GM23338 (cell line): ENCODE data around the gene TRHDE. TPM values are rescaled to one million over a fixed set of nuclear protein-coding genes. Genes with fewer than 3 reads are reported as not detected.

Experiments
- ATAC-seq: fragments of 200-7000 bp; cut with Tn5 transposase; 3 replicates; pipeline ENCODE4 v1.9.1; 2020
- DNase-seq: peaks from one replicate; pipeline ENCODE4 v3.0.0-alpha.2; 2015; ENCODE audit warnings: low spot score
- H2AFZ ChIP-seq: fragments of 200-600 bp; sonication (generic); 2 replicates; pipeline ENCODE4 v1.8.0; 2016; ENCODE audit warnings: antibody characterized with exemption, mild to moderate bottlenecking, moderate library complexity
- H3F3A ChIP-seq: fragments of 200-600 bp; sonication (generic); replicated peaks from 2 replicates; pipeline ENCODE4 v1.8.0; 2017; ENCODE audit warnings: antibody characterized with exemption, mixed run types, low read depth
- H3K27ac ChIP-seq: fragments of 200-600 bp; sonication (generic); 2 replicates; pipeline ENCODE4 v1.6.1; 2016; ENCODE audit warnings: low read depth
- H3K27me3 ChIP-seq: fragments of 200-600 bp; sonication (generic); 2 replicates; pipeline ENCODE4 v1.8.0; 2016; ENCODE audit warnings: mild to moderate bottlenecking, mixed run types, moderate library complexity; ENCODE audit not compliant: insufficient read depth
- H3K36me3 ChIP-seq: fragments of 200-600 bp; sonication (generic); 2 replicates; pipeline ENCODE4 v1.8.0; 2016; ENCODE audit warnings: mild to moderate bottlenecking; ENCODE audit not compliant: insufficient read depth
- H3K4me1 ChIP-seq: fragments of 200-600 bp; sonication (generic); 2 replicates; pipeline ENCODE4 v1.8.0; 2016; ENCODE audit warnings: mild to moderate bottlenecking, moderate library complexity; ENCODE audit not compliant: insufficient read depth
- H3K4me2 ChIP-seq: fragments of 200-600 bp; sonication (generic); 2 replicates; pipeline ENCODE4 v1.7.1; 2017; ENCODE audit warnings: mixed run types
- H3K4me3 ChIP-seq: fragments of 200-600 bp; sonication (generic); 2 replicates; pipeline ENCODE4 v1.6.1; 2016; ENCODE audit warnings: mixed run types
- H3K79me2 ChIP-seq: fragments of 200-600 bp; sonication (generic); replicated peaks from 2 replicates; pipeline ENCODE4 v1.8.0; 2017; ENCODE audit warnings: mild to moderate bottlenecking; ENCODE audit not compliant: insufficient read depth
- H3K9me2 ChIP-seq: fragments of 200-600 bp; sonication (generic); 2 replicates; pipeline ENCODE4 v1.8.0; 2017; ENCODE audit not compliant: insufficient read depth
- H4K20me1 ChIP-seq: fragments of 200-600 bp; sonication (generic); replicated peaks from 2 replicates; pipeline ENCODE4 v1.8.0; 2017; ENCODE audit warnings: mild to moderate bottlenecking; ENCODE audit not compliant: insufficient read depth
- H3K27ac Mint-ChIP-seq: 2 replicates; pipeline ENCODE4 v1.8.0; 2020; ENCODE audit warnings: inconsistent platforms, mild to moderate bottlenecking, moderate library complexity, mixed read lengths
- H3K27me3 Mint-ChIP-seq: 3 replicates; pipeline ENCODE4 v1.8.0; 2022; ENCODE audit warnings: low read depth, mild to moderate bottlenecking, moderate library complexity, mixed read lengths, inconsistent platforms; ENCODE audit not compliant: insufficient read depth, poor library complexity
- H3K36me3 Mint-ChIP-seq: 3 replicates; pipeline ENCODE4 v1.8.0; 2021; ENCODE audit warnings: low read depth, mild to moderate bottlenecking, inconsistent platforms, moderate library complexity, mixed read lengths
- H3K4me1 Mint-ChIP-seq: 3 replicates; pipeline ENCODE4 v1.8.0; 2020; ENCODE audit warnings: mild to moderate bottlenecking, inconsistent platforms, mixed read lengths
- H3K4me3 Mint-ChIP-seq: 3 replicates; pipeline ENCODE4 v1.8.0; 2021; ENCODE audit warnings: moderate library complexity, mild to moderate bottlenecking, inconsistent platforms, mixed read lengths
- H3K9me3 Mint-ChIP-seq: 3 replicates; pipeline ENCODE4 v1.8.0; 2020; ENCODE audit warnings: moderate library complexity, mild to moderate bottlenecking, inconsistent platforms, mixed read lengths
- CREB1 ChIP-seq: fragments of 250-450 bp; sonication (Bioruptor Pico); IDR thresholded peaks from 2 replicates; pipeline ENCODE4 v1.5.0; 2020; ENCODE audit warnings: low read depth, mild to moderate bottlenecking, moderate library complexity
- ETS1 ChIP-seq: IDR thresholded peaks from 2 replicates; pipeline ENCODE4 v1.6.1; 2016; ENCODE audit warnings: antibody characterized with exemption
- EZH2 ChIP-seq: fragments of 200-600 bp; sonication (generic); IDR thresholded peaks from one replicate; pipeline ENCODE4 v1.8.0; 2017; ENCODE audit warnings: antibody characterized with exemption, mild to moderate bottlenecking, low read depth; ENCODE audit not compliant: unreplicated experiment
- EZH2phosphoT487 ChIP-seq: fragments of 200-600 bp; sonication (generic); IDR thresholded peaks from one replicate; pipeline ENCODE4 v1.8.1; 2018; ENCODE audit warnings: antibody characterized with exemption; ENCODE audit not compliant: unreplicated experiment
- JUNB ChIP-seq: IDR thresholded peaks from one replicate; pipeline ENCODE4 v1.6.1; 2016; ENCODE audit warnings: antibody characterized with exemption; ENCODE audit not compliant: unreplicated experiment
- NANOG ChIP-seq: IDR thresholded peaks from 2 replicates; pipeline ENCODE4 v1.6.1; 2016; ENCODE audit warnings: antibody characterized with exemption, borderline replicate concordance
- POLR2AphosphoS5 ChIP-seq: IDR thresholded peaks from 2 replicates; pipeline ENCODE4 v1.6.1; 2016; ENCODE audit warnings: antibody characterized with exemption, low read depth
- REST ChIP-seq: IDR thresholded peaks from one replicate; pipeline ENCODE4 v1.6.1; 2018; ENCODE audit warnings: antibody characterized with exemption; ENCODE audit not compliant: unreplicated experiment
- STAT1 ChIP-seq: IDR thresholded peaks from one replicate; pipeline ENCODE4 v1.6.1; 2016; ENCODE audit warnings: antibody characterized with exemption; ENCODE audit not compliant: unreplicated experiment
- polyA plus RNA-seq: library from polyadenylated mRNA; unstranded; fragments of >200 nt; fragmentation: Nextera tagmentation; extraction: Ambion mirVana; gene quantifications from 2 replicates; pipeline ENCODE4 v1.2.1, GENCODE V29; 2016
- total RNA-seq: library from RNA; depleted of rRNA; stranded (reverse); fragments of >200 nt; shearing (Covaris generic); gene quantifications from 2 replicates; pipeline ENCODE4 v1.2.3, GENCODE V29; 2014
- TF ChIP-seq, protein P1 (sequence below): fragments of 250-450 bp; sonication (Bioruptor Pico); IDR thresholded peaks from 2 replicates; pipeline ENCODE4 v1.5.0; 2020; ENCODE audit warnings: mild to moderate bottlenecking, moderate library complexity

TRHDE gene
- total and polyA plus RNA-seq, 2 experiments from 2014 or later = 1.3 to 7.7 TPM

DNA sequence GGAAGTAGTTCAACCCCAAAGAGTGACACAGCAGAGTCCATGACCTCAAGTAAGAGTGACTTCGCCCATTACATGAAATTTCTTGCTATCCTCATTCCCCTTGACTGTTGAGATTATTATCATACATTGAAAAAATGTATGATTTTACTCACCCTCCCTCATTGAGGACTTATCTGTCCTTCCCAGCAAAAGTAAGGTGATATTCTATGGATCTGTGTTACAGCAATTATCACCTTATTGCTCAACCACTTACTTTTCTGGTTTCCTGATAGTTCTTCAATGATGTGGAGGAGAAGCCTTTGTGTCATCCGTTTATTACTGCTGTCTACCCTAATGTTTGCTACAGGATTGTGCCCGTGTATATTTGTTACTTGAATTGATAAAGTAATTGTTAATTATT, 306.2 kb downstream of the TRHDE start:
- Histone ChIP-seq H3K4me1 (no peaks in the 10 kb centered on the region), H3K27me3 (no peaks in the 10 kb centered on the region), H3K4me3 (no peak overlapping the region), H3K79me2 (no peaks in the 10 kb centered on the region), H3F3A (no peaks in the 10 kb centered on the region), H3K9me2 (no peaks in the 10 kb centered on the region), H4K20me1 (no peaks in the 10 kb centered on the region), H3K27ac (no peak overlapping the region), H3K4me2 (no peak overlapping the region), H3K36me3 (no peaks in the 10 kb centered on the region), H2AFZ (no peak overlapping the region)
- H3K27ac Mint-ChIP-seq = no peak overlapping the region
- no peak for TF ChIP-seq ETS1
- TF ChIP-seq NANOG = no peak
- TF ChIP-seq POLR2AphosphoS5 = no peak
- TF ChIP-seq CREB1 = no peak
- no peaks in the 10 kb centered on the region for H3K27me3 Mint-ChIP-seq
- H3K4me1 Mint-ChIP-seq = no peaks in the 10 kb centered on the region
- no peak overlapping the region for H3K4me3 Mint-ChIP-seq
- no peaks in the 10 kb centered on the region for H3K9me3 Mint-ChIP-seq
- ATAC-seq = no peak
- no peaks in the 10 kb centered on the region for H3K36me3 Mint-ChIP-seq
- DNase-seq = no peak

GRCh38 chr12:72586456-72586855, 314.3 kb downstream of the TRHDE start:
- DNase-seq (peak; percentile 6), ATAC-seq (no peak)
- no peak overlapping the region for H3K27ac Mint-ChIP-seq
- no peaks in the 10 kb centered on the region for H3K36me3 ChIP-seq
- no peaks in the 10 kb centered on the region for H4K20me1 ChIP-seq
- H2AFZ ChIP-seq = no peak overlapping the region
- no peaks in the 10 kb centered on the region for H3K79me2 ChIP-seq
- no peaks in the 10 kb centered on the region for H3K4me1 ChIP-seq
- no peak overlapping the region for H3K27ac ChIP-seq
- H3K9me3 Mint-ChIP-seq = peaks cover 3% of the 10 kb centered on the region; the same call in 1 of the 3 replicates
- H3K9me2 ChIP-seq = no peaks in the 10 kb centered on the region; the same call in 1 of the 2 replicates
- H3F3A ChIP-seq = no peaks in the 10 kb centered on the region
- no peaks in the 10 kb centered on the region for H3K27me3 ChIP-seq
- peaks cover 13% of the 10 kb centered on the region; the same call in 2 of the 3 replicates for H3K36me3 Mint-ChIP-seq
- H3K4me1 Mint-ChIP-seq = peaks cover 10% of the 10 kb centered on the region
- H3K27me3 Mint-ChIP-seq = no peaks in the 10 kb centered on the region
- no peak overlapping the region for H3K4me3 ChIP-seq
- no peak overlapping the region for H3K4me3 Mint-ChIP-seq
- no peak overlapping the region for H3K4me2 ChIP-seq
- TF ChIP-seq CREB1 = no peak
- TF ChIP-seq REST = no peak
- no peak for TF ChIP-seq NANOG
- TF ChIP-seq POLR2AphosphoS5 = no peak
- no peak for TF ChIP-seq EZH2phosphoT487
- TF ChIP-seq ETS1 = no peak
- no peak for TF ChIP-seq EZH2
- no peak for TF ChIP-seq STAT1
- TF ChIP-seq, protein P1, sequence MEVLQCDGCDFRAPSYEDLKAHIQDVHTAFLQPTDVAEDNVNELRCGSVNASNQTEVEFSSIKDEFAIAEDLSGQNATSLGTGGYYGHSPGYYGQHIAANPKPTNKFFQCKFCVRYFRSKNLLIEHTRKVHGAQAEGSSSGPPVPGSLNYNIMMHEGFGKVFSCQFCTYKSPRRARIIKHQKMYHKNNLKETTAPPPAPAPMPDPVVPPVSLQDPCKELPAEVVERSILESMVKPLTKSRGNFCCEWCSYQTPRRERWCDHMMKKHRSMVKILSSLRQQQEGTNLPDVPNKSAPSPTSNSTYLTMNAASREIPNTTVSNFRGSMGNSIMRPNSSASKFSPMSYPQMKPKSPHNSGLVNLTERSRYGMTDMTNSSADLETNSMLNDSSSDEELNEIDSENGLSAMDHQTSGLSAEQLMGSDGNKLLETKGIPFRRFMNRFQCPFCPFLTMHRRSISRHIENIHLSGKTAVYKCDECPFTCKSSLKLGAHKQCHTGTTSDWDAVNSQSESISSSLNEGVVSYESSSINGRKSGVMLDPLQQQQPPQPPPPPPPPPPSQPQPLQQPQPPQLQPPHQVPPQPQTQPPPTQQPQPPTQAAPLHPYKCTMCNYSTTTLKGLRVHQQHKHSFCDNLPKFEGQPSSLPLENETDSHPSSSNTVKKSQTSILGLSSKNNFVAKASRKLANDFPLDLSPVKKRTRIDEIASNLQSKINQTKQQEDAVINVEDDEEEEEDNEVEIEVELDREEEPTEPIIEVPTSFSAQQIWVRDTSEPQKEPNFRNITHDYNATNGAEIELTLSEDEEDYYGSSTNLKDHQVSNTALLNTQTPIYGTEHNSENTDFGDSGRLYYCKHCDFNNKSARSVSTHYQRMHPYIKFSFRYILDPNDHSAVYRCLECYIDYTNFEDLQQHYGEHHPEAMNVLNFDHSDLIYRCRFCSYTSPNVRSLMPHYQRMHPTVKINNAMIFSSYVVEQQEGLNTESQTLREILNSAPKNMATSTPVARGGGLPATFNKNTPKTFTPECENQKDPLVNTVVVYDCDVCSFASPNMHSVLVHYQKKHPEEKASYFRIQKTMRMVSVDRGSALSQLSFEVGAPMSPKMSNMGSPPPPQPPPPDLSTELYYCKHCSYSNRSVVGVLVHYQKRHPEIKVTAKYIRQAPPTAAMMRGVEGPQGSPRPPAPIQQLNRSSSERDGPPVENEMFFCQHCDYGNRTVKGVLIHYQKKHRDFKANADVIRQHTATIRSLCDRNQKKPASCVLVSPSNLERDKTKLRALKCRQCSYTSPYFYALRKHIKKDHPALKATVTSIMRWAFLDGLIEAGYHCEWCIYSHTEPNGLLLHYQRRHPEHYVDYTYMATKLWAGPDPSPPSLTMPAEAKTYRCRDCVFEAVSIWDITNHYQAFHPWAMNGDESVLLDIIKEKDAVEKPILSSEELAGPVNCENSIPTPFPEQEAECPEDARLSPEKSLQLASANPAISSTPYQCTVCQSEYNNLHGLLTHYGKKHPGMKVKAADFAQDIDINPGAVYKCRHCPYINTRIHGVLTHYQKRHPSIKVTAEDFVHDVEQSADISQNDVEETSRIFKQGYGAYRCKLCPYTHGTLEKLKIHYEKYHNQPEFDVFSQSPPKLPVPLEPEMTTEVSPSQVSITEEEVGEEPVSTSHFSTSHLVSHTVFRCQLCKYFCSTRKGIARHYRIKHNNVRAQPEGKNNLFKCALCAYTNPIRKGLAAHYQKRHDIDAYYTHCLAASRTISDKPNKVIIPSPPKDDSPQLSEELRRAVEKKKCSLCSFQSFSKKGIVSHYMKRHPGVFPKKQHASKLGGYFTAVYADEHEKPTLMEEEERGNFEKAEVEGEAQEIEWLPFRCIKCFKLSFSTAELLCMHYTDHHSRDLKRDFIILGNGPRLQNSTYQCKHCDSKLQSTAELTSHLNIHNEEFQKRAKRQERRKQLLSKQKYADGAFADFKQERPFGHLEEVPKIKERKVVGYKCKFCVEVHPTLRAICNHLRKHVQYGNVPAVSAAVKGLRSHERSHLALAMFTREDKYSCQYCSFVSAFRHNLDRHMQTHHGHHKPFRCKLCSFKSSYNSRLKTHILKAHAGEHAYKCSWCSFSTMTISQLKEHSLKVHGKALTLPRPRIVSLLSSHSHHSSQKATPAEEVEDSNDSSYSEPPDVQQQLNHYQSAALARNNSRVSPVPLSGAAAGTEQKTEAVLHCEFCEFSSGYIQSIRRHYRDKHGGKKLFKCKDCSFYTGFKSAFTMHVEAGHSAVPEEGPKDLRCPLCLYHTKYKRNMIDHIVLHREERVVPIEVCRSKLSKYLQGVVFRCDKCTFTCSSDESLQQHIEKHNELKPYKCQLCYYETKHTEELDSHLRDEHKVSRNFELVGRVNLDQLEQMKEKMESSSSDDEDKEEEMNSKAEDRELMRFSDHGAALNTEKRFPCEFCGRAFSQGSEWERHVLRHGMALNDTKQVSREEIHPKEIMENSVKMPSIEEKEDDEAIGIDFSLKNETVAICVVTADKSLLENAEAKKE (CRISPR knock-in tag) = no peak
- no peak for TF ChIP-seq JUNB
